Stimulated activated naive CD8-positive, alpha-beta T cell treated with anti-CD3 and anti-CD28 coated beads, Interleukin-15, amount 100 ng/mL, for 72 hours (primary cell): Measurements from ENCODE around the gene ZBTB24.

Source experiments
- ATAC-seq: fragments of 150-1000 bp; cut with Tn5 transposase; 2 replicates; pipeline ENCODE4 v1.10.0; 2021; ENCODE audit warnings: mild to moderate bottlenecking, moderate library complexity
- DNase-seq, 2 donors: peaks; one replicate each; pipeline ENCODE4 v3.0.0; 2021 to 2022
- H3K27ac Mint-ChIP-seq, 2 donors: one replicate each; pipeline ENCODE4 v1.8.0; 2022; ENCODE audit warnings: mild to moderate bottlenecking in 2 of 2, mixed read lengths in 2 of 2, moderate library complexity in 2 of 2
- H3K27me3 Mint-ChIP-seq: one replicate; pipeline ENCODE4 v1.8.0; 2022; ENCODE audit warnings: mixed read lengths
- H3K4me1 Mint-ChIP-seq: one replicate; pipeline ENCODE4 v1.8.0; 2022; ENCODE audit warnings: mild to moderate bottlenecking, mixed read lengths
- H3K4me3 Mint-ChIP-seq, 2 donors: one replicate each; pipeline ENCODE4 v1.8.0; 2022; ENCODE audit warnings: mild to moderate bottlenecking in 2 of 2, mixed read lengths in 2 of 2, moderate library complexity in 1 of 2
- H3K9me3 Mint-ChIP-seq, 2 donors: one replicate each; pipeline ENCODE4 v1.8.0; 2022; ENCODE audit warnings: mixed read lengths in 2 of 2

The ZBTB24 gene

DNA sequence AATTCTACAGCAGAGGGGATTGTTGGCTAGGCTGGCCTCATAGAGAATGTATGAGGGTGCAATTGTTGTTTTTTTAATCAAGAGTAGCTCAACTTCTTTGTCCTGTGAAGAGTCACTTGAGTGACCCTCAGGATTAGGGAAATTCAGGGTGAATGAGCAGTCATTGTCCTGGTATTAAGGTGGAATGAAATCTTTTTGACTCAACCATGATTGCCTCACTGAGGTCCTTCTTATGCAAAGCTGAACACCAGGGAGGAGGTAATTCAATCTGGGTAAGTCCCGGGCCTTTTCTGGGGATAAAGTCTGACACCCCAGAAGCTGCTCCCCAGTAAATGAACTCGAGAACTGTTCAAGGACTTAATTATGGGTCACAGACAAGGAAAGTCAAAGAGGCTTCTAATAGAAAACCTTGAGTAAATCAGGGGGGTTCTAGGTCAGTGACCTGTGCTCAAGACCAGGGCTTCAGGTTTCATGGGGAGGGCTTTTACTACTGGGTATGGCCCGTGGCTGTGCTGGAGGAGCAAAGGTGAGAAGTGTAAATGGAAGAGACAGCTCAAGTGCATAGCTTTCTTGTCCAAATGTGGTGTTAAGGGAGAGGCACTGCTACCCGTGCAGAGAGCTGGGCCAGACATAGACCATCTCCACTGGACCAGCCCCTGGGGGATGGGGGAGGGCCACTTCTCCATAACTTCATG, 25.3 kb upstream of the ZBTB24 start:
- Mint-ChIP-seq H3K4me1 (no peaks in the 10 kb centered on the region), H3K9me3 (no peaks in the 10 kb centered on the region), H3K27ac (no peak overlapping the region), H3K27me3 (no peaks in the 10 kb centered on the region), H3K4me3 (no peak overlapping the region)
- no peak for ATAC-seq
- DNase-seq, result no peak

DNA sequence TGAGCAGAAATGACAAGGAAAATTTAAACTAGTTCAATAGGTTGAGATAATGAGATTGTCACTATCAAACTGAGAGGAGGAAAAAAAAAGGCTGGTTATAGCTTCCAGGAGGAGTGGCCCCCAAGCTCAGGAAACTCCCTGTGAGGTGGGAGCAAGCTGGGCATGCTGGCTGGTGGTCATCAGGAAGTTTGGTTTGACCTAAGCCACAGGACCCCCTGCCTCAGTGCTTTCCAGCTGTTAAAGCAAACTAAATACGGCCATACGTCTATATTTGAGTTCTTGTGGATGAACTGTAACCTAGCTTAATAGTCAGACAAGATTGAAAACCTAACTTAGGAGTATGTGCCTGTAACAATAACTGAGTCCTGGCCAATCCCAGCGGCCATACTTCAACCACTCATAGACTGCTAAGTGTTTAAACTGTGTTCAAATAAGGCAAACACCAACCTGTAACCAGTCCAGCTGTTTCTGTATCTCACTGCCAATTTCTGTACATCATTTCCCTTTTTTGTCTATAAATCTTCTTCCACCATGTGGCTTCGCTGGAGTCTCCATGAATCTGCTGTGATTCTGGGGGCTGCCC, 24.6 kb upstream of the ZBTB24 start:
- DNase-seq (no peak), ATAC-seq (no peak)
- H3K27ac Mint-ChIP-seq, result peak overlapping the region in 1 of 2 donors; percentile 5
- no peaks in the 10 kb centered on the region for H3K27me3 Mint-ChIP-seq
- H3K4me3 Mint-ChIP-seq, result no peak overlapping the region
- H3K4me1 Mint-ChIP-seq, result no peaks in the 10 kb centered on the region
- H3K9me3 Mint-ChIP-seq, result no peaks in the 10 kb centered on the region

DNA sequence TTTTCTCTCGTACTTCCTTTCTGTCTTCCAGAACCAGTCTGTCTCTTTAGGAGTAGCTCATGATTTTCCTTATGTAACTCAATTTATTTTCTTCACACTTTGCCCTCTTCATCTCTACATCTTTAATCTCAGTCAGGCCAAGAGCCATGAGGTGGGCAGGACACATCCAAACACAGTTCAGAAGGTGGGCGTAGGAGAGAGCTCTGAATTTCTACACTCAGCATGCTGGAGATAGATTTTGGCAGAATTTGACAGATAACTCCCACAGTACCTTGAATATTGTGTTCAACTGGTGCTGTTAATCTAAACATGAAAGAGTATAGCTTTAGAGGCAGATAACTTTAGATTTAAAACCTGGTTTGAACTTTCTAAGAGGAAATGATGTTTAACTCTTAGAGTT, 23.8 kb upstream of the ZBTB24 start:
- no peak for ATAC-seq
- Mint-ChIP-seq H3K27ac (no peak overlapping the region), H3K4me1 (no peaks in the 10 kb centered on the region), H3K27me3 (no peaks in the 10 kb centered on the region), H3K4me3 (no peak overlapping the region), H3K9me3 (no peaks in the 10 kb centered on the region)
- no peak for DNase-seq

DNA sequence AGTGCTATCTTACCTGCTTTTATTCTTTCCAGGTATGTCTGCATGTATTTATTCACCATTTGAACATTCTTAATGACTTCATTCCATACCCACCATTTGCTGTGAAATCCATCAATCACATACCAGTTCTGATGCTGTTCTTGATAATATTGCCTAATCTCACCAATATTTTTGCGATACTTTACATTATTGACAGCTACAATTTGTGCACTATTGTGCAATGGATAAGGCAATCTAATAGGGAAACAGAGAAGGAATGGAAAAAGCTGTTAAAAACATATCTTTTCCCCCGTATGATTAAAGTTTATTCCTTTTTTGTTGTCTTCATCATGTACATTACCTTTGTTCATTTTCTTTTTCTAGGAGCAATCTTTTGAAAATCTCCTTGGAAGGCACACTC, 23.3 kb upstream of the ZBTB24 start:
- no peak for DNase-seq
- no peak for ATAC-seq
- Mint-ChIP-seq H3K4me1 (no peaks in the 10 kb centered on the region), H3K4me3 (no peak overlapping the region), H3K9me3 (no peaks in the 10 kb centered on the region), H3K27me3 (no peaks in the 10 kb centered on the region), H3K27ac (no peak overlapping the region)

DNA sequence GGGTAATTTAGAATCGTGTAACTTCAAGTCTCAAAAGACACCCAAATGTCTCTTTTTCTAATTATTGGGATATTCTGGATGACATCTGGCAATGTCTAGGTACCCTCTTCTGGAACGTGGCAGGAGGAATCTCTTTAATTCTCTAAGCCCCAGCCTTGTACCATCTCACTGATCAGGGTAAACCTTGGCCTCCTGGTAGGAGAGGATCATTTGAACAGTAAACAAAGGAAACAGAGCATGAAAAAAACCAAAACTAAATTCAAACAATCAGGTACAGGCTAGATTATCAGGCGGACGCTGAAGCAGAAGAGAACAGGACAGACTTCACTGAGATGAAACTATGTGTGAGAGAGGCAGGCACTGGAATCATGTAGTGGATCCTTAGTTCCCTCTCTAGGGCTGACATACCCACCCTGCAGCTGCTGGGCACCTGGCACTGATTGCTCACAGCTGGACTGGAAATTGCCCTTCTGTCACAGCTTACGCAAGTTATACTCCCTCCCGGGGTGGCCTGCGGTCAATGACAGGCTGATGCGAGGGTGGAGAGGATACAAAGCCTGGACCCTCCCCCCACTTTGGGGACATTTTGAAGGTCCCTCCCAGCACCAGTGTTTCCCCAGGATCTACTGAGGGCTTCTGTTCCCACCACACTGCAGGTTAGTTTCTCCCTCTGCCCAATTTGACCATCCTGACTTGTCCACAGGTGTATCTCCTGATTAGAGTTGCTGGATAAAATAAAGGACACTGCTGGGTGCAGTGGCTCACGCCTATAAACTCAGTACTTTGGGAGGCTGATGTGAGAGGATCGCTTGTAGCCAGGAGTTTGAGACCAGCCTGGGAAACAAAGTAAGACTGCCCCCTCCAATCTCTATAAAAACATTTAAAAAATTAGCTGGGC, 20.6 kb upstream of the ZBTB24 start:
- DNase-seq, result no peak
- H3K9me3 Mint-ChIP-seq, result no peaks in the 10 kb centered on the region
- no peak for ATAC-seq
- H3K27ac Mint-ChIP-seq, result no peak overlapping the region
- H3K4me1 Mint-ChIP-seq, result no peaks in the 10 kb centered on the region
- no peak overlapping the region for H3K4me3 Mint-ChIP-seq
- no peaks in the 10 kb centered on the region for H3K27me3 Mint-ChIP-seq

DNA sequence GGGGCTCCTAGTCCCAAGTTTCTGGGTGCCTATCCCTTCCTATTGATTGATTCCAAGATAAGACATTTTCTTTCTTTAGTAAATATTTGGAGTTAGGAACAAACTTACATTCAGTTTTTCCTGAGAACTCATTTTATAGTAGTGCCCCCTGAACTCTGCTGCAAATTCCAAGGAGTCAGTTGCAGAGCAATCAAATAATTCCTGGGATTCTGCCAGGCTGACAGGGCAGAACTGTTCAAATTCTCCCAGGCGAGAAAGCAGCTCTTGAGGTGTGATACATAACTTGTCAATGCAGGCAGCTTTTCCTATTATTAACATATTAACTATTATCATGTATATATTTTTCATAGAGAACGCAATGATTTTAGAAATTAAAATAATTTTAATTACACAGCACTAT, 15.9 kb upstream of the ZBTB24 start:
- H3K4me1 Mint-ChIP-seq, result peaks cover 13% of the 10 kb centered on the region
- H3K9me3 Mint-ChIP-seq, result no peaks in the 10 kb centered on the region
- no peaks in the 10 kb centered on the region for H3K27me3 Mint-ChIP-seq
- DNase-seq (no peak), ATAC-seq (no peak)
- H3K27ac Mint-ChIP-seq, result no peak overlapping the region
- no peak overlapping the region for H3K4me3 Mint-ChIP-seq

DNA sequence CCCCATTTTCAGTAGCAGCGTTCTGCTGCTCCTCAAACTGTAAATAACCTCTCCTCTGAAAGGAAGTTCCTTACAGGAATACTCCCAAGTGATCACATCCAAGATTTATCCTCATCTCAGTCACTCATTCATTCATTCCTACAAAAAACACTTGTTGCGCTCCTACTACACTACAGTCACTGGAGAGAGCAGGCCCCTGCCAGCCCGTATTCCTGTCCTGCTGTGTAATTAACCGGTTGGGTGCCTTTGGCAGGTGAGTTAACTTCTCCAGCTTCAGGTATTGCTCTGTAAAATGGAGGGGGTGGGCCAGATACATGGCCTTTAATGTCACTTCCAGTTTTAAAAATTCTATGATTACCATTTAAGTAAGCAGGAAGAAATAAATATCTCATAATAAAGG, 15.0 kb upstream of the ZBTB24 start:
- Mint-ChIP-seq H3K27ac (no peak overlapping the region), H3K27me3 (no peaks in the 10 kb centered on the region), H3K4me1 (peaks cover 18% of the 10 kb centered on the region), H3K9me3 (no peaks in the 10 kb centered on the region), H3K4me3 (no peak overlapping the region)
- no peak for DNase-seq
- no peak for ATAC-seq

DNA sequence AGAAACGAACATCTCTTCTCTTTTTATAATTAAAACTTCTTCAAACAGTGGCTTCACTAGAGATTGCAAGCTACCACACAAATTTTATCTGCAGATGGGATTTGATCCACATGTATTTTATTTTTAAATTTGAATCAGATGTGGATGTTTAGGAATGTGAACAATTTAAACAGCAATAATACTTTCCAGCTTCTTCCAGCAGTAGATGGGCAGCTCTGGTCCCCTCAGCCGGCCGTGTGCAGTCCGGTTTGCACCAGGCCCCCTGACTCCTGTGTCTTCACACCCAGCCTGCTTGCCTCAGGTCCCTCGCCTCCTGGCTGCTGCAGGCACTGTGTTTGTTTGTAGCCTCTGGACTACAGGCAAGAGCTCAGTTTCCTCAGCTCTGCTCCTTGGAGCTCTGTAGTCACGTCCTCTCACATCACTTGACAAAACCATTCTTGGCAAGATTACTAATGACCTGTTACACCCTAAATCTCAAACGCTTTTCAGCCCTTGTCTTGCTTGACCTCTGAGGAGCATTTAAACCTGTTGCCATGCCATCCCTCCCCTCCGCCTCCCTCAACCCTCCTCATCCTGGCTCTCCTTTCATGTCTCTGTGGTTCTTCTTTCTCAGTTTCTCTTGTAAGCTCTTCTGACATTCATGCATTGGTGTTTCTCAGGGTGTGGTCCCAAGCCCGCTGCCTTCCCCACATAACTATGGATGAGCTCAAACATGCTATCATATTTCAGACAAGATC, 13.2 kb upstream of the ZBTB24 start:
- DNase-seq (no peak), ATAC-seq (peak; percentile 46)
- no peak overlapping the region for H3K27ac Mint-ChIP-seq
- no peaks in the 10 kb centered on the region for H3K9me3 Mint-ChIP-seq
- H3K4me3 Mint-ChIP-seq, result peak overlapping the region in 1 of 2 donors; percentile 19
- H3K27me3 Mint-ChIP-seq, result no peaks in the 10 kb centered on the region
- peaks cover 27% of the 10 kb centered on the region for H3K4me1 Mint-ChIP-seq

DNA sequence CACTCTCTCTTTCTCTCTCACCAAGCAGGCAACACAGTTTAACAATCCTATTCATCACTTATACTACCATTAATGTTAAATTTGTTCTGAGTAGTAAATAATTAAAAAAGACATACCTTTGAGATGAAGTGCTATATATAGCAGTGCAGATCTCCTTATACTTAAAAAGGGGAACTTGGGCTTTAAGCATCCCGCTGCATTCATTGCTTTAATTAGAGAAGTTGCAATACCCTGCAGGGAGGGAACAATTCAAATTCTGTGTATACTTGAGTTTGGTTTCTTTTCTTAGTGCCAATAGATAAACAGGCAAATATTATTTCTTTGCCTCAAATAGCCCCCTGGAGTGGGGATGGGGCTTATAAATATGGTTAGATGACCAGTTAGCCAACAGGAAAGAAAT, 10.8 kb upstream of the ZBTB24 start:
- Mint-ChIP-seq H3K9me3 (no peaks in the 10 kb centered on the region), H3K27ac (no peak overlapping the region), H3K4me3 (no peak overlapping the region), H3K27me3 (no peaks in the 10 kb centered on the region), H3K4me1 (peaks cover 36% of the 10 kb centered on the region)
- no peak for DNase-seq
- ATAC-seq, result no peak

DNA sequence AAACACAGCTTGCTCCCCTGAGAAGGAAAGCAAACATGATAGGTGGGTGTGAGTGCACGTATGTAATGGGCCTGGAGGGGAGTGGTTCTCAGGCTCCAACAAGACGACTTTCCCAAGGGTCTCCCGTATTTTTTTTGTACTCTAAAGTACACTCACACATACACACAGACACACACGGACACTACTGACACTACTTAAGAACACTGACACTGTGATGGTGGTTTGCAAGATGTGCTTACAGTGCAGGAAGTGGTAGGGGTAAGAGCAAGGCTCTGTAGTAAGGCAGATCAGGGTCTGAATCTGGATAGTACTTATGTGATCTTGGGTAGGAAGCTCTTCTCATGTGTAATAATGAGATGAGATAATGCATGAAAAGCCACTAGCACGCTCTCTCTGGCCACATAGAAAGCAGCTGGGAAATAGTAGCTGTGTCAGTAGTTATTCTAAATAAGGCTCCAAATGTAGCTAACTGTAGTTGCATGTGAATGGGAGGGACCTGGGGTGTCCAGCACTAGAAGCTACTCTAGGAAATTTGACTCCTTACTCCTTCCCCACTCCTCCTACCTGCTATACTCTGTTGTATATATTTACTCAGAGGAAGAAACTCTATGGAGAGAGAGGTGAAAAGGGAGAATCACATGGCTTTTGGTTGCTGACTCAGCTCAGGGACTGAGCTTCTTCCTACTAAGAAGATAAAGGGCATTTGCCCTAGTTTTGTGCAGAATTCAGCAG, 8.4 kb upstream of the ZBTB24 start:
- H3K4me1 Mint-ChIP-seq, result peaks cover 29% of the 10 kb centered on the region
- DNase-seq, result peak; percentile 19 to 45
- H3K27ac Mint-ChIP-seq, result peak overlapping the region in 1 of 2 donors; percentile 92
- no peaks in the 10 kb centered on the region for H3K27me3 Mint-ChIP-seq
- no peaks in the 10 kb centered on the region for H3K9me3 Mint-ChIP-seq
- peak overlapping the region; percentile 67 to 69 for H3K4me3 Mint-ChIP-seq
- peak; percentile 99 for ATAC-seq

DNA sequence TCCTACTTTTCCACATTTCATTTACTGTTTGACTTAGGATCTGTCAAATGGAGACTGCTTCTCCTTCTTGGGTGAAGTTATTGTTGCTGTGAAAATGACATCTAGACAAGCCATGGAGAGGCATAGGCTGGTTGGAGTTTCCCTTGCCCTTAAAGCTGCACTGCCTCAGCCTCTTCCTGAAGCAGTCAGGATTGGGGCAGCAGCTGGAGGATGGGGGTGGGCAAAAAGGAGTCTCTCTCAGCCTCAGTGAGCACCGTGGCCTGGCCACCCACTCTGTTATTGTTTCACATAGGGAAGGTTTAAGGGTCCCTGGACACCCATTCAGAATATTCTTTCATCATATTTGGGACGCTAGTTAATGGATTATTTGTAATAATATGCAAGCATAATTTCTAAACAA, 7.7 kb upstream of the ZBTB24 start:
- Mint-ChIP-seq H3K4me3 (peak overlapping the region; percentile 67 to 69), H3K9me3 (no peaks in the 10 kb centered on the region), H3K27ac (peak overlapping the region; percentile 63 to 92), H3K4me1 (peaks cover 23% of the 10 kb centered on the region), H3K27me3 (no peaks in the 10 kb centered on the region)
- DNase-seq (no peak), ATAC-seq (no peak)

DNA sequence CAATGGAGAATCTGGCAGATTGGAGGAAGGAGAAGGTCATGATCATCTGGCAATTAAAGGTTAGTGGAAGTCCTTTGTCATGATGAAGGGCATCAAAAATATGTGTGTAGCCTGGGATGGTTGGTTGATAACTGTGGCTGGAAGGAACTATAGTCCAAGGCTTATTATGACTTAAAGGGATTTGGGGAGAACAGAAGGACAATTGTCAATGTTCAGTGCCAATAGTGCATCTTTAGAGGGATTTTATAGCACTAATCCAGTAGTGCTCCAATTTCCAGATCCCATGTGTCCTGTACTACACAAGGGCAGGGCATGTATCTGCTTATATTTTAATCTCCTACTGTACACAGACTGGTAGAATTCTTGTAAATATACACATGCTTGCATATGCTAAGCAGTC, 5.0 kb upstream of the ZBTB24 start:
- H3K27me3 Mint-ChIP-seq, result no peaks in the 10 kb centered on the region
- peaks cover 29% of the 10 kb centered on the region for H3K4me1 Mint-ChIP-seq
- no peak overlapping the region for H3K27ac Mint-ChIP-seq
- no peak overlapping the region for H3K4me3 Mint-ChIP-seq
- no peak for DNase-seq
- no peak for ATAC-seq
- H3K9me3 Mint-ChIP-seq, result no peaks in the 10 kb centered on the region

DNA sequence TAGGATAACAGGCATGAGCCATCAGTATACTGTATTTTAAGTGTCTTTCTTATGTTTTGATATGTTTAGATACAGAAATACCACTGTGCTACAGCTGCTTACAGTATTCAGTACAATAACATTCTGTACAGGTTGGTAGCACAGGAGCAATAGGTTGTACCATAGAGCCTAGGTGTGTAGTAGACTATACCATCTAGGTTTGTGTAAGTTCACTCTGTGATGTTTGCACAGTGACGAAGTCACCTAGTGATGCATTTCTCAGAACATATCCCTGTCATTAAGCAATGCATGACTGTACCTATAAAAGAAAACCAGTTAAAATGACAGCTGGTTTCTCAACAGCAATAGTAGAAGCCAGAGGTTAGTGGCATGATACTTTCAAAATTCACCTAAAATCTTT, 3.0 kb upstream of the ZBTB24 start:
- no peak overlapping the region for H3K27ac Mint-ChIP-seq
- DNase-seq, result no peak
- peaks cover 28% of the 10 kb centered on the region for H3K4me1 Mint-ChIP-seq
- no peak overlapping the region for H3K4me3 Mint-ChIP-seq
- H3K9me3 Mint-ChIP-seq, result no peaks in the 10 kb centered on the region
- H3K27me3 Mint-ChIP-seq, result no peaks in the 10 kb centered on the region
- no peak for ATAC-seq

DNA sequence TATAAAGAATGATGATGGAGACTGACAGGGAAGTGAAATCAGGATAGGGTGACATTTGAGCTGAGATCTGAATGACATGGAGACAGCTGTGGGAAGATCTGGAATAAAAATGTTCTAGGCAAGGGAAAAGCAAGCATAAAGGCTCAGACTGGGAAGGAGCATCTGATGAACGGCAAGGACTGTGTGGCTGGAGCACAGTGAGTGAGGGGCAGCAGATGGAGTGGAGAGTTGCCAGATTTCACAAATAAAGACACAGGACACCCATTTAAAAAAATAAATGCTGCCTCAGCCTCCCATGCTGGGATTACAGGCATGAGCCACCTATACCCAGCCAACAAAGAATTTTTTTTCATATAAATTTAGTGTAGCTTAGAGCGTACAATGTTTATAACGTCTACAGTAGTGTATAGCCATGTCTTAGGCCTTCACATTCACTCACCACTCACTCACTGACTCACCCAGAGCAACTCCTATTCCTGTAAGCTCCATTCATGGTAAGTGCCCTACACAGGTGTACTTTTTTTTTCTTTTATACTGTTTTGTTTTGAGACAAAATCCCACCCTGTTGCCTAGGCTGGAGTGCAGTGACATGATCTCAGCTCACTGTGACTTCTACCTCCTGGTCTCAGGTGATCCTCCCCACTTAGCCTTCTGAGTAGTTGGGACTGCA, 2.4 kb upstream of the ZBTB24 start:
- no peak overlapping the region for H3K4me3 Mint-ChIP-seq
- H3K9me3 Mint-ChIP-seq, result no peaks in the 10 kb centered on the region

DNA sequence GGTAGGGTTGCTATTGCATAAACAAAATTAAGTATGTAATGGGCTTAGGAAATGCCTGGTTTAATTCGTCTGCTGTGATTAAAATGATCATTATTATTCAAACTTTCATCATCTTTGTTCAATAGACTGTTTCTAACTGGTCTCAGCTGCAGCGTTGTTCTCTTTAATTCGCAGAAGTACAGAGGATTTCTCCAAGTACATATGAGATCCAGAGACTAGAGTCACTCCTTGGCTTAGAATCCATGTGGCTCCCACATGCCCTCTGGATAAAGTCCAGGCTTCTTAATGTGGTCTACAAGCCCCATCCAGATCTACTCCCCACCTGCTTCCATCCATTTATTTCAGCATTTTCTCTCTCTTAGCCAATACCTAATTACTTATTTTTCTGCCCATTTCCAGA, 1.1 kb upstream of the ZBTB24 start:
- H3K27me3 Mint-ChIP-seq, result no peaks in the 10 kb centered on the region
- peaks cover 32% of the 10 kb centered on the region for H3K4me1 Mint-ChIP-seq
- no peak for DNase-seq
- no peaks in the 10 kb centered on the region for H3K9me3 Mint-ChIP-seq
- peak overlapping the region in 1 of 2 donors; percentile 78 for H3K4me3 Mint-ChIP-seq
- no peak overlapping the region for H3K27ac Mint-ChIP-seq
- no peak for ATAC-seq

More for the DNA sequence above, 2.4 kb upstream of the ZBTB24 start:
- no peak for ATAC-seq
- no peak overlapping the region for H3K27ac Mint-ChIP-seq
- H3K27me3 Mint-ChIP-seq, result no peaks in the 10 kb centered on the region
- DNase-seq, result no peak
- peaks cover 26% of the 10 kb centered on the region for H3K4me1 Mint-ChIP-seq
